Measurements from ENCODE around the gene ASIC5.

Gene ASIC5

GRCh38 chr4:155879767-155880166 is 13.7 kb upstream of the ASIC5 start:
- DNase-seq = no peak

- no peak for DNase-seq
Observed at GRCh38 chr4:155878611-155879010, 12.5 kb upstream of the ASIC5 start.

GRCh38 chr4:155877971-155878370 is 11.9 kb upstream of the ASIC5 start:
- DNase-seq = no peak

GRCh38 chr4:155875878-155876277 is 9.8 kb upstream of the ASIC5 start:
- no peak for DNase-seq

- DNase-seq = no peak
Observed at GRCh38 chr4:155855897-155856296, 10.2 kb downstream of the ASIC5 start.

- DNase-seq = no peak
Observed at GRCh38 chr4:155854582-155855226, 11.4 kb downstream of the ASIC5 start.

- no peak for DNase-seq
Observed at GRCh38 chr4:155853189-155853588, 12.9 kb downstream of the ASIC5 start.

- no peak for DNase-seq
Observed at GRCh38 chr4:155849042-155849441, 17.0 kb downstream of the ASIC5 start.

GRCh38 chr4:155846929-155847328 is 19.1 kb downstream of the ASIC5 start:
- no peak for DNase-seq

GRCh38 chr4:155842080-155842479 is 24.0 kb downstream of the ASIC5 start:
- no peak for DNase-seq

GRCh38 chr4:155837203-155837796 is 28.8 kb downstream of the ASIC5 start:
- no peak for DNase-seq

GRCh38 chr4:155832664-155833063 is 33.4 kb downstream of the ASIC5 start:
- DNase-seq = no peak

- DNase-seq = no peak
Observed at GRCh38 chr4:155828628-155829027, 37.4 kb downstream of the ASIC5 start.

GRCh38 chr4:155822572-155822971 is 43.5 kb downstream of the ASIC5 start:
- no peak for DNase-seq

- DNase-seq = no peak
Observed at GRCh38 chr4:155820887-155821518, 45.1 kb downstream of the ASIC5 start.

- no peak for DNase-seq
Observed at GRCh38 chr4:155819066-155819465, 47.0 kb downstream of the ASIC5 start.

GRCh38 chr4:155818639-155819038 is 47.4 kb downstream of the ASIC5 start:
- DNase-seq = no peak

GRCh38 chr4:155811083-155811482 is 55.0 kb downstream of the ASIC5 start:
- DNase-seq = no peak

GRCh38 chr4:155809835-155810234 is 56.2 kb downstream of the ASIC5 start:
- peak; percentile 67 to 78 for DNase-seq

GRCh38 chr4:155807021-155807420 is 59.1 kb downstream of the ASIC5 start:
- no peak for DNase-seq

GRCh38 chr4:155805016-155805415 is 61.1 kb downstream of the ASIC5 start:
- no peak for DNase-seq

GRCh38 chr4:155802190-155802959 is 63.7 kb downstream of the ASIC5 start:
- DNase-seq = no peak

GRCh38 chr4:155800685-155801343 is 65.3 kb downstream of the ASIC5 start:
- DNase-seq = no peak

Data from NCI-H2081 (cell line).